D341Med (cell line): Measurements from ENCODE around the gene PAX3.
"Not testable (repeated sequence)": the region's sequence is repeated elsewhere in the genome, so short reads cannot be mapped to it uniquely, and the experiment has no call there.

Source experiments
- DNase-seq: peaks from one replicate; pipeline ENCODE4 v3.0.0; 2012; ENCODE audit warnings: low spot score

Gene PAX3

DNA sequence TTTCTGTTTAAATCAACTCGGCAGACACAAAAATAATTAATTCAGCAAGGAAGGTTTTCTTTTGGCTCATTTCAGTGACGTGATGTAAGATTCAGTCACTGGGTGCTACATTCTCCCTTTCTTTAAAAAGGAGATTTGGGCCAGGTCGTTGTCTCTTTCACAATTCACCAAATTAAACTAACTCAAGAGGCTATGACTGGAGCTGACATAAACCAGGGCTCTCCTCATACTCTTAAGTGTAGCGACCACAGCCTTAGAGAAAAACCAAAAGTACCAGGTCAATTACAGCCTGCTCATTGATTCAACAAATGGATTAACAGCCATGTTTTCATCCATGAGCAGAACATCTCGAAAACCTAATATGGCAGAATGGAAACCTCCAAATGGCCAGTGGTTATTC lies 85.7 kb downstream of the PAX3 start:
- no peak for DNase-seq

DNA sequence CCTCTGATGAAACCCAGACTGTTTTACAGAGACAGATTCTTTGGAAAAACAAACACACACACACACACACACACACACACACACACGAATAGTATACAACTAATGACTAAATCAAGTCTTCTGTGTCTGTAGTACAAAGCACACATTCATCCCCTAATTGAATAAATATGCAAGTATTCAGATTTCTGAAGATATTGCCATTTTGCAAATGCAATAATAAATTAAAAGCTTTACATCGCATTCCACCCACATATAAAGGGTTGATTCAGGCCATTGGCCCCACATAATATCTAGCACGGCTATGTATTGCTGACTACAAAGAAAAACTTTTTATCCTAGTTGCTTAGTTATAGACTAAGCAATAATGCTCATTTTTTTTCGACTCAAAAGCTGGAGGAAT lies 86.2 kb downstream of the PAX3 start:
- DNase-seq, result no peak

DNA sequence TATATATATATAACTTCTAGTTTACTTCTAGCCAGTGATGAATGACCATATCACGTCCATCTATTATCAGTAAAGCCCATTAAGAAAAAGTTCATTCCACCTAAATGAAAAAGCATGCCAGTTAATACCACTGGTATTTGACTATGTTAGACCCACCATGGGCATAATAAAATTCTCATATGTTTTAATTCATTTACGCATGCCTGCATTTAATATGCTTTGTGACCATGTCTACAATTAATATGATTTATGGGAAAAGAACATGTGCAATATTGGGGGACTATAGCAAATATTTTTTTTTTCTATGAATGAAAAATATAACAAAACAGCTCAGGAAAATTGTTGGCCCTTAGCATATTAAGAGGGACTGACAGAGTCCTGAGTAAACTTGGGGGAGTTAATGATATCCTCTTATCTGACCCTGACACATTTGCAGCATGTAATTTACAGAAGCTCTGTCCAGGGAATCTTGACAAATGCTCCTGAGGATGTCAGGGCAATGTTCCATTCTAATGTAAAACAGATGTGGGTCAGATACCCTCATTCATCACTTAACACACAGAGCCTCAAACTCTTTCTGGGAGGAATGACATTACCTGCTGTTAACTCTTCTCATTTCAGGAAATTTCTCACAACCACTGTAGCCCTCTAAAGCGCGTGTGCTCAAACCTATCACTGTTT lies 90.6 kb downstream of the PAX3 start:
- no peak for DNase-seq

DNA sequence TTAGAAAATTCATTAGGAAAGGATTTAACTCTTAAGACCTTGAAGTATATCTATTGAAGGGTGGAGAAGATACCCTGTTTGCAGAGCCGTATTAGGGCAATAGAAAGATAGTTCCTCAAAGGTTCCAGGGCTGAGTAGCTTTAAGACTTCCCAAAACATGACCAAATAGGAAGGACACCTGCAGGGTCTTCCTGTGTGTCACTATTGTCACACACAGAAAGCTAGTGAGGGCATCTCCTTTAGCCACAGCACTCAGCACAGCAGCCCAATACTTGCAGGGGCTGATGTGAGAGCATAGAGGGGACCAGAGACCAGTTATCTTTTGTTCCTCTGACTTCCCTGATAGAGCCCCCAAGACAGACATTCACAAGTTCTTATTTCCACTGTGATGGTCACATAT lies 93.7 kb downstream of the PAX3 start:
- DNase-seq, result no peak

DNA sequence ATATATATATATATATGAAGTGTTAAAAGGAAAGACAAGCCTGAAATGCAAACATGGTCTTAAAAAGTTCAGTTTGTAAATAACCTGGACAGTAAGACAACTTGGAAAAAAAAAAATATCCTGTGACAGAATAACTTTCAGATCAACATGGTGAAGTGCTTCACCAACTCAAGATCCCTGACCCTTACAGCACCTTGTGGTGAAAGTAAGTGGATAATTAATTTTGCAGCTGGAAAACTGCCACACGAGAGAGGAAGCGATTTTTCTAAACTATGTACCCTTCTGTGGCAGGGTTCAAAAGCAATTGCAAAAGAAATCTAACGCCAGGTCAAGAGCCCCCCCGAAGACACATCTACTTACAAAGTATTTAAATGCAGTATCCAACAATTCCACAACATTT lies 95.8 kb downstream of the PAX3 start:
- DNase-seq, result no peak

DNA sequence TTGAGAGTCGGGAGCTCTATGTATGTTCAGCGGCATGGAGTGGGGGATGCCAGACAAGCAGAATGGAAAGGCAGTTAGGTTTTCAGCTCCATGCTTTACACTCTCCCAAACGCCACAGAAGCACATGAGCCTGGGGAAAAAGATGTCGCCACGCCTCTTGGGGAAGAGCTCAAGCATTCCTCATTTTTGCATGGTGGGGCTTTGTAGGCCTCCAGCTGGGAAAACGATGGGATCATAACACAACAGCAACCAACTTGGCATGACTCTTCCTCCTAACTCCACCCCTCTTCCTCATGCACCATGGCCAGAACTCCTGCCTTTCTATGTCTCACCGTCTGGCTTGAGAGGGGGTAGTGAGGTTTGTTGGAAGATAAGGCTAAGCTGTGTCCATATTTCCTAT lies 102.6 kb downstream of the PAX3 start:
- no peak for DNase-seq

DNA sequence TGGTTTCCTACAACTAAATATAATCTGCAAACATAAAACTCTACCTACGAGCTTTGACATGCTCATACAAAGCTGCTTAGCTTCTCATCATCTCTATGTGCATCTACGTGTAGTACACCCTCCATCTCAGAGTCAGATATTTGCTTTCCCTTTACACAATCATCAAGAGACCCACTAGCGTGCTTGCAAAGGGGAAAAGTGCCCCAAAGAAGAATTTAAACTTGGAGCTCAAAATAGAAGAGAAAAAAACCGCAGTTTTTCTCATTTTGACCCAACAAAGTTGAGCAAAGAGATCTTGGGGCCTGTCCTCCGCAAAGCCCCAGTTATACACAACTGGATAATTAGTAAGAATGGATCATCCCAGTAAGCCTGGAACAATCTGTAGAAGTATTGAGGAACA lies 104.1 kb downstream of the PAX3 start:
- DNase-seq, result no peak

DNA sequence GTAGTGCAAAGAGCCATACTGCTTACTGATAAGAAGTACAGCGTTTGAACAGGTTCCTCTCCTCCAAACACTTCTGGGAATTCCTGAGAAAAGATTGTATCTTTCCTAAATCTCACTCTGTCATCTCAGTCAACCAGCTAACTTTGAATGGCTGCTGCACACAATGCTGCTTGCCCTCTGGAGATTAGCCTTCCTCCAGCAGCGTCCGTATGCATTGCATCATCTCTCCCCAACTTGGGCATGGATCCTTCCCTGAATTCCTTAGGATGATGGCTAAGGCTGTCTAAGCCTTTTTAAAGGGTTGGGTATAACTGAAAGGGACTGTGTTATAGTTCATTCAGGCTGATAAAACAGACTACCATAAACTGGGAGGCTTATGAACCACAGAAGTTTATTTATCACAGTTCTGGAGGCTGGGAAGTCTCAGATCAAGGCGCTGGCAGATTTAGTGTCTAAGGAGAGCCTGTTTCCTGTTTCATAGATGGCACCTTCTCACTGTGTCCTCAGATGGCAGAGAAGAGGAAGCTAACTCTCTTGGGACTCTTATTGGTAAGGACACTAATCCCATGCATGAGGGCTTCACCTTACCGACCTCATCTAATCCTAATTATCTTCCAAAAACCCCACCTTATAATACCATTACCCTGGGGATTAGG lies 105.3 kb downstream of the PAX3 start:
- no peak for DNase-seq

DNA sequence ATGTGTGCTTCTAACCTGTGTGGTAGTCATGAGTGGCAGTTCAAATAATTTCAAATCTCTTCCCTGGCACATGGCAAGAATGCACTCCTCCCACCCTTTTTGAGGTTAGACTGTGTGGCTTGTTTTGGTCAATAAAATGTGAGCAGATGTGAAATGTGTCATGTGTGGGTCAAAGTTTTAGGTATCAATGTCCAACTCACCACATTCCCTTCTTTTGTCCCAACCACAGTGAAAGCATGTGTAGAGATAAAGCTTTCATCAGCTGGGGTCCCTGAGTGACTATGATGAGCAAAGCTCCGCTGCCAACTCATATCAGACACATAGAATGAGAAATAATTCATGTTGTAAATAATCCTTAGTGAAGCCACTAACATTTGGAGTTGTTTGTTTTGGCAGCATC lies 118.2 kb downstream of the PAX3 start:
- DNase-seq, result no peak

DNA sequence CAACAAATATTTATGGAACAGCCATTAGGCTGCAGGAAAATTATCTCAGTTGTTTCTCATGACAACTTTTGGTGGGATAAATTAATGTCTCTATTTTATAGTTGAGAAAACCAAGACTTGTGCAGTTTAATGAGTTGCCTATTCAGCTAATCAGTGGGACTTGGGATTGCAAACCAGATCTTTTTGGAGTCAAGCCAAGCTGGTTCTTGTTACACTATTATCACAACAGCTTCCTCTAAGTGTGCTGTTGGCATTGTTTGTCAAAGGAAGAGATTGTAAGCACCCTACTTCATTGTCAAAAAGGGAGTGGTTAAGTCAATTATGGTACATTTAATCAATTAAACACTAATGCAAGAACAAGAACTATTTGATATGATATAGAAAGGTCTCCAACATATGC lies 119.2 kb downstream of the PAX3 start:
- DNase-seq, result no peak

DNA sequence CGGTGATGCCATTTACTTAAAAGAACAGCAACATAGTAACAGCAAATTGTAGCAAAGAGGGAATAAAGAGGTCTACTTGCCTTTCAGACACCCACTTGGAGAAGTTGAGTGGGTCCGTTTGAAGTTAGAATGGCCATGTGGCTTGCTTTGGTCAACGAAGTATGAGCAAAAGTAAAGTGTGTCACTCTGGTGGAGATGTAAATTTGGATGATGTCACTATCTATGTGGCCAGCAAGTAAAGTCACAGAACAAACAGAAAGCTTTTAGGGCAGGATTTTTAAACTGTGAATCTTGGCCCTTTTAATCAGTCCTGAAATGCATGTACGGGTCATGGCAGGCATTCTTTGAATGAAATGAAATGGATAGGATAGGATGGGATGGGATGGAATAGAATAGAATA lies 120.3 kb downstream of the PAX3 start:
- DNase-seq, result no peak

DNA sequence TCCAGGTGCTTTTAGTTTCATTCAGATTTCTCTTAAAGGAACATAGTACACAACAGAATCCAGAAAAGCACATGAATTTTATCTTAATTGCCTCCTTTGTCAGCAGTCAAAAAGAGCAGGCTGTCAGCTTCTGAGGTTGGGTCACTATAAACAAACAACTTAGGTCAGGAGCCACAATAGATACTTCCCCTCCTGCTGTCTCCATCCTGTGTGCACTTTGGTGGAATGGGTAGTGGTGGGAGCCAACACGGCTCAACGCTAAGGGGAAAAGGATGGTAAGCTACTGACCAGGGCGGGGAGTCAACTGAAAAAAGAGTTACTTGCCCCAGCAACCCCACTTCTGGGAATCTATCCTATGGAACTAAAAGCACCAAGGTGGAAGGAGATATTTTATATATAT lies 121.9 kb downstream of the PAX3 start:
- DNase-seq, result no peak

DNA sequence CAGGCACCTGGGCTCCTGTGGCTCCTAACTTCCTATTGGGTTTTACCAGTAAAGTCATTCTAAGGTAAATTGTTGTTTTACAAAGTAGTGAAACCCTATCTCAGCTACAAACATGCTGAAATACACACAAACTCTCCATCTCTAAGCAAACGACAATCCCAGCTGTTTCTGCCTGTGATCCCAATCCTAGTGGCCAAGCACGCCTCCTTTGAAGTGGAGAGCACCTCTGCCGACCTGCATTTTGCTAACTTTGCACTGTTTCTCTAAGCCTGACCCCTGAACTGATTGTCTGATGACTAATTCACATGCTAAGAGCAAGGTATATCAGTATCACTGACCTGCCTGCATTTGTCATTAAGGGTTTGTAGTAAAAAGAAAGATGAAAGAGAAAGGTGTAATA lies 124.3 kb downstream of the PAX3 start:
- no peak for DNase-seq

DNA sequence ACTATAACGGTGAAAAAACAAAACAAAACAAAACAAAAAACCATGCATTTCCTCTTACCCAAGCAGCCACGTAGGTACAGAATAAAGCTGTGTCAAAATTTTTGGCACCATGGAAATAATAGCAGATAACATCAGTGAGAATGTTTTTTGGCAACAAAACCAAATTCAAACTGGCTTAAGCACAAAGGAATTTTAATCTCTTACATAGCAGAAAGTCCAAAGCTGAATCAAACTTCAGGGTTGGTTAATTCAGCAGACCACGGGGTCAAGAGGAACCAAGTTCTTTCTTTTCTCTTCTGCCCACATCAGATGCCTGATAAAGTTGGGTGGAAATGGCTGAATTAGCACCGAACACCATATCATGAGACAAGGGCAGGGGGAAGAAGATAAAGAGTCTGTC lies 129.5 kb downstream of the PAX3 start:
- no peak for DNase-seq

DNA sequence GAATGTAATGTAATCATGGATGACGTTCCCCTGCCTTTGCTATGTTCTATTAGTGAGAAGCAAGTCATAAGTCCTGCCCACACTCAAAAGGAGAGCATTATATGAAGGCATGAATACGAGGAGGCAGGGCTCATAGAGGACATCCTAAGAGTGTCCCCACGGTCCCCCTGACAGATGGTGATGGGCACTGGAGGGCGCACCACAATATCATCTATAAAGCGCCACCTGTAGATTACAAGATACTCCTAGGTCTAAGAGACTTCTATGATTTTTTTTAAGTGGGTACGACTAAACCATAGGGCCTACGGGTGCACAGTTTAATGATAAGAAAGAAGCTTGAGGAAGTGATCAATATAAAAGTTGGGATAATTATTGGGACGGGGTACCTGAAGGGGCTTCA lies 131.0 kb downstream of the PAX3 start:
- DNase-seq, result no peak

DNA sequence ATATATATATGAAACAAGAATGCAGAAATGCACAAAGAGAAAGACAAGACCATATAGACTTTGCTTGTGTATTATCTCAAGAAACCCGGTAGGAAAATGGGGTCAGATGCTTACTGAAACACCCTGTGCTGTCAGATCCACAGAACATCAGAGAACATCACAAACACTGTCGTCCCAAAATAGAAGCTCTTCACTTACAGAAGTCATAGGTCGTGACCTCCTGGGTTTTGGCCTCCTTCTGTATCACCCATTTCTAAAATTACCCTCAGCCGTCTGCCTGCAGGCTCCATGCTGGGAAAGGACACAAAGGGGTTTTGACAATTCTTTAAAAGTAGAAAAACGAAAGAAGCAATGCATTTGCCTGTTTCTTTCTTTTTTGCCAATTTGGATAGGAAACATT lies 137.9 kb downstream of the PAX3 start:
- DNase-seq, result no peak

DNA sequence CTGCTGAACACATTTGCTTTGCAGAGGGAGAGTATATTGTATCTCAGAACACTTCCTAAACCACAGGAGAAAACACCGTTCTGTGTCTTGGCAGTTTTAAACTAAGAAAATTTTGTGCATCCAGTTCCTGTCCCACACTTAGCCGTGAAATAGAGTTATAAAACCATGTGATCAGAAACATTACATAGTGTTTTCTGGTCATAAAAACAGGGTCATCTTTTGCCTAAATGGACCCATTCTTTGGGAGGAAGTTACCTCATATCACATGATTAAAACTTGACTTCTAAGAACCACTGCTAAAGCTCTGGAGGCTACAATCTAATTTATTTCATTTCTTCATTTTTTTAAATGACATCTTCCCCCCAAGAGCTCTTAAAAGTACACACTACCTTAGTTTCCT lies 138.7 kb downstream of the PAX3 start:
- no peak for DNase-seq

DNA sequence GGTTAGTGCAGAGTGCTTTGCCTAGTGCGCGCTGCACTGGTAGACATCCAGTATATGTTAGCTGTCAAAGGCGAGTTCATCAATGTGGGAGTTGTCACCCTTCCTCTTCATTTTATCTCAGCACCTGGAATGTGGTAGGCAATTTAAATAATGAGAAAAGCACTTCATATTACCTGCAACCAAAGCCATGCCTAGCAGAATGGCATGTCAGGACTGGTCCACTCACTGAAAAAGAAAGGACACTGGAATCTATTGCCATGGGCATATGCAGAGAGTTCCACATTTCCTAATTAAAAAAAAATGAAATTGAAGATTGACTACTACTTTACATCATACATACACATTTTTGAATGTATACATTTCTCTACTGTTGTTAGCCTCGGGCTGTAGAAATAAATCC lies 139.6 kb downstream of the PAX3 start:
- DNase-seq, result no peak

DNA sequence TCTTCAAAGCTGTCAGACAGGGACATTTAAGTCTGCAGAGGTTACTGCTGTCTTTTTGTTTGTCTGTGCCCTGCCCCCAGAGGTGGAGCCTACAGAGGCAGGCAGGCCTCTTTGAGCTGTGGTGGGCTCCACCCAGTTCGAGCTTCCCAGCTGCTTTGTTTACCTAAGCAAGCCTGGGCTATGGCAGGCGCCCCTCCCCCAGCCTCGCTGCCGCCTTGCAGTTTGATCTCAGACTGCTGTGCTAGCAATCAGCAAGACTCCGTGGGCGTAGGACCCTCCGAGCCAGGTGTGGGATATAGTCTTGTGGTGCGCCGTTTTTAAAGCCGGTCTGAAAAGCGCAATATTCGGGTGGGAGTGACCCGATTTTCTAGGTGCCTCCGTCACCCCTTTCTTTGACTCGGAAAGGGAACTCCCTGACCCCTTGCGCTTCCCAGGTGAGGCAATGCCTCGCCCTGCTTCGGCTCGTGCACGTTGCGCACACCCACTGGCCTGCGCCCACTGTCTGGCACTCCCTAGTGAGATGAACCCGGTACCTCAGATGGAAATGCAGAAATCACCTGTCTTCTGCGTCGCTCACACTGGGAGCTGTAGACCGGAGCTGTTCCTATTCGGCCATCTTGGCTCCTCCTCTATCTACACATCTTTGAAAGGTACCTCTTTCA lies 143.7 kb downstream of the PAX3 start:
- not testable (repeated sequence) for DNase-seq
